ENCODE data around the gene RAP1GAP2.
"Not testable (repeated sequence)": the region's sequence is repeated elsewhere in the genome, so short reads cannot be mapped to it uniquely, and the experiment has no call there.

The RAP1GAP2 gene

DNA sequence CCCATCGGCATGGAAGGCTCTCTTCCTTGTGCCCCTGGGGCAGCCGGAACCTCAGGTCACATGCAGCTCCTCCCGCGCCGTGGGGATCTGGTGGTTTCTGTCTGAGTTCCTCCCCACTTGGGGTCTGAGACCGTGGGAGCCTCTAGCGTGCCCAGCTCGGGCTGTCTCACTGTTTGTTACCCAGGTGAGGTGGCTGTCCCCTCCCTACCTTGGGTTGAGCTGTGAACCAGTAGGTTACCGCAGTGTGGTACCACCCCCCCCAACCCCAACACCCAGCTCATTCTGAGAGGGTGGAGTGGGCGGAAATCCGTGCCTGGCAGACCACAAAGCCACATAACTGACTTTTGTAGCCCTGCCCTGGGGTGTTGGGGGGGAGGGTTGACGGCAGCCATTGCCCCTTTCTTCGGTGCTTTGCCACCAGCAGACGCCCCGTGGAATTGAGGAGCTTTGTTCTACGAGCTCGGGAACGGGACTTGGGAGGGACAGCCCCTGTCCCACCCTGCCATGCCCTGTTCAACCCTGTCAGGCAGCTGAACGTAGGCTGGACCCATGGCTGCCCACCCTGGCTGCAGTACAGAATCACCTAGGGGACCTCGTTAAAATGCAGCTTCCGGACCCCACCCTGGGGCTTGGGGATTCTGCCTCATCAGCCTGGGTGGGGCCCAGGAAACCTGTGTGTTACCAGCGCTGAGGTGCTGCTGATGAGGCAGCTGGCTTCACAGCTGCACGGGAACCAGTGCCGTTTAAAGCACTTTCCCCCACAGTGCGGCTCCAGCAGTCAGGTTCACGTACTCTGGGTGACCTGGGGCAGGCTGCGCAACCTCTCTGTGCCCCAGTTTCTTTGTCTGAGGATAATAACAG is 18.5 kb downstream of the RAP1GAP2 start:
- DNase-seq (ENCODE audit: low read depth, low spot score), result no peak

DNA sequence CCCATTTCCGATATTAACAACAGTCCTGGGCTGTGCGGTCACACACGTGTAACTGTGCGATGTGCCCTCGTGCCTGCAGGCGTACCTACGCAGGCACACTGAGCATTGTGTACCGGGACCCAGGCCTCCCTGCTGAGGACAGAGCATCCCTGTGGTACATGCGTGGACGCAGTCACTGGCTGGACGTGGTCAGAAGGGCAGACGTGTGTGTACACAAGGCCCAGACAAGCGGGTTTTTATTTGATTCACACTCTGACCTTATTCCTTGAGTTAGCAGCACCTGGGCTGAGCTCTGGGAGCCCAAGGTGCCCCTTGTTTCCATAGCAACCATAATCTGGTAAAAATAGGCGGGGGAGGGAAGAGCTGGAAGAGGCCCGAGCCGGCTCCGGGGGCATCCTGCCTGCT is 19.5 kb downstream of the RAP1GAP2 start:
- DNase-seq (ENCODE audit: low read depth, low spot score), result no peak

DNA sequence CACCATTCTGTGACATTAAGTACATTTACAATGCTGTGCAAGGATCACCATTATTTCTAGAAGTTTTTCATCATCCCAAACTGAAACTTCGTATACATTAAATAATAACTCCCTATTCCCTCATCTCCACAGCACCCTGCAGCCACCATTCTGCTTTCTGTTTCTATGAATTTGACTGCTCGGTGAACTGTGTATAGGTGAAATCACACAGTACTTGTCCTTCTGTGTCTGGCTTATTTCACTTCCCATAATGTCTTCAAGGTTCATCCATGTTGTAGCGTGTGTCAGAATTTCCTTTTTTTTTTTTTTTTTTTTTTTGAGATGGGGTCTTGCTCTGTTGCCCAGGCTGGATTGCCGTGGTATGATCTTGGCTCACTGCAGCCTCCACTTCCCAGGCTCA is 20.4 kb downstream of the RAP1GAP2 start:
- DNase-seq (ENCODE audit: low read depth, low spot score), result no peak

DNA sequence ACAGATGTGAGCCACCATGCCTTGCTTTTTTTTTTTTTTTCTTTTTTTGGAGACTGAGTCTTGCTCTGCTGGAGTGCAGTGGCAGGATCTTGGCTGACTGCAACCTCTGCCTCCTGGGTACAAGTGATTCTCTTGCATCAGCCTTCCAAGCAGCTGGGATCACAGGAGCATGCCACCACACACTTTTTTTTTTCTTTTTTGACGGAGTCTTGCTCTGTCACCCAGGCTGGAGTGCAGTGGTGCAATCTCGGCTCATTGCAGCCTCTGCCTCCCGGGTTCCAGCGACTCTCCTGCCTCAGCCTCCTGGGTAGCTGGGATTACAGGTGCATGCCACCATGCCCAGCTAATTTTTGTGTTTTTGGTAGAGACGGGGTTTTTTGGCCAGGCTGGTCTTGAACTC is 23.1 kb downstream of the RAP1GAP2 start:
- not testable (repeated sequence) for DNase-seq (ENCODE audit: low read depth, low spot score)

DNA sequence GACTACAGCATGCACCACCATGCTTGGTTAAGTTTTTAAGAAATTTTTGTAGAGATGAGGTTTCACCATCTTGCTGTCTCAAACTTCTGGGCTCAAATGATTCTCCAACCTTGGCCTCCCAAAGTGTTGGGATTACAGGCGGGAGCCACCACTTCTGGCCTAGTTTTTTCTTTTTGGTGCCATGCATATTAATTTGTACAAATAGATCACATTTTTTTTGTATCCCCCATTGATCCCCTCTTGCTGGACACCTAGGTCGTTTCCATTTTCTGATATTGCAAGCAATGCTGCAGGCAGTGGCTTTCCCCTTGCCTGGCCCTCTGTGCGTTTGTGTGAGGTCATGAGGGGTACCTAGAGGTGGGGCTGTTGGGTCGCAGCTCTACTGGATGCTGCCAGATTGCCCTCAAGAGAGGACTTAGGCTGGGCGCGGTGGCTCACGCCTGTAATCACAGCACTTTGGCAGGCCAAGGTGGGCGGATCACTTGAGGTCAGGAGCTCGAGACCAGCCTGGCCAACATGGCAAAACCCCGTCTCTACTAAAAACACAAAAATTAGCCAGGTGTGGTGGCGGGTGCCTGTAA is 23.8 kb downstream of the RAP1GAP2 start:
- no peak for DNase-seq (ENCODE audit: low read depth, low spot score)

DNA sequence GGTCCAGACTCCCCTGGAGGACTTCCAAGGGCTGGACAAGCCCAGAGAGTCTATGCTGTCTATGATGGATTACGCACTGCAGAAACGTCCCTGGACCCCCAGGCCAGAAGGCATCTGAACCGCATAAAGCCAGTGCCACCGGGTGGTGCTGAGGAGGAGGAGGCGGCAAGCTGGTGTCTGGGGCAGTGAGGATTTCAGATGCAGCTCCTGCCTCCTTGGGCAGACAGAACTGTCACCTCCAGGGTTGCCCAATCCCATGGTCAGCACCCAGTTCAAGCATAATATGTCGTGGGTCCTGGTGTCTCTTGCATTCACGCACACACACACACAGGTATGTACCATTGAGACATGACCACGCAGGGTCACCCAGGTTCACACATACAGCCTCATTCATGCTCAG is 25.6 kb downstream of the RAP1GAP2 start:
- DNase-seq (ENCODE audit: low read depth, low spot score), result no peak

DNA sequence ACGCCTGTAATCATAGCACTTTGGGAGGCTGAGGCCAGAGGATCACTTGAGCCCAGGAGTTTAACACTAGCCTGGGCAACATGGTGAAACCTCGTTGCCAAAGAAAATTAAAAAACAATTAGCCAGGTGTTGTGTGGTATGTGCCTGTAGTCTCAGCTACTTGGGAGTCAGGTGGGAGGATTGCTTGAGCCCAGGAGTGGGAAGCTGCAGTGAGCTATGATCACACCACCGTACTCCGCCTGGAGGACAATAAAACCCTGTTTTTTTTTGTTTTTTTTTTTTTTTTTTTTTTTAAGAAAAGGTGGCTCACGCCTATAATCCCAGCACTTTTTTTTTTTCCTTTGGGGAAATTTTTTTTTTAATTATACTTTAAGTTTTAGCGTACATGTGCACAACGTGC is 26.1 kb downstream of the RAP1GAP2 start:
- no peak for DNase-seq (ENCODE audit: low read depth, low spot score)

DNA sequence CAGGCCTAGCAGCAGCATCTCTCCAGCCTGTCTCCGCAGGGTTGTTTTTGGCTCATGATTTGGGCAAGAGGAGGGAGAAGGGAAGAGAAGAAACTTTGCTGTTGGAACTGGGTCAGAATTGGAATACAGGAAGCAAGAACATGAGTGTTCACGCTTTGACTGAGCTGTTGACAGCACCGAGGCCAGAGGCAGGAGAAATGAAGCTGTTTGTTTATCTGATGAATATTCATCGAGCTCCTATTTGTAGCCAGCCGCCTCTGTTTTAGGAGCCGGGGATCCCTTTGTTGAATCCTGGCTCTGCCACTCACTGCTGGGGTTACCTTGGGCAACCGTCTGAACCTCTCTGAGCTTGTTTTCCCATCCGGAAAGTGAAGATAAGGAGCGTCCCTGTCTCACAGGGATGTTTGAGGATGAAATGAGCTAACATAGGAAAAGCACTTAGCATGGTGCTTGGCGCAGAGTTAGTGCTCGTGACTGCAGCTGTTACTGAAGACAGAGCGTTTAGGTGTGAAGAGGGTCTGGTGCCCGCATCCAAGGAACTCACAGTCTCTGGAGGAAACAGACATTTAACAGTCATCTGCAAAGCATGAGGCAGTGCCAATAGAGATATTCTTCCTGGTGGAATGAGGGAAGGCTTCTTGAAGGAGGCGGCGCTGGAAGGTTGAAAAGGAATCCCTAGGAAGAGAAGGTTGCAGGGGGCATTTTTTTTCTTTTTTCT is 29.2 kb downstream of the RAP1GAP2 start:
- no peak for DNase-seq (ENCODE audit: low read depth, low spot score)

DNA sequence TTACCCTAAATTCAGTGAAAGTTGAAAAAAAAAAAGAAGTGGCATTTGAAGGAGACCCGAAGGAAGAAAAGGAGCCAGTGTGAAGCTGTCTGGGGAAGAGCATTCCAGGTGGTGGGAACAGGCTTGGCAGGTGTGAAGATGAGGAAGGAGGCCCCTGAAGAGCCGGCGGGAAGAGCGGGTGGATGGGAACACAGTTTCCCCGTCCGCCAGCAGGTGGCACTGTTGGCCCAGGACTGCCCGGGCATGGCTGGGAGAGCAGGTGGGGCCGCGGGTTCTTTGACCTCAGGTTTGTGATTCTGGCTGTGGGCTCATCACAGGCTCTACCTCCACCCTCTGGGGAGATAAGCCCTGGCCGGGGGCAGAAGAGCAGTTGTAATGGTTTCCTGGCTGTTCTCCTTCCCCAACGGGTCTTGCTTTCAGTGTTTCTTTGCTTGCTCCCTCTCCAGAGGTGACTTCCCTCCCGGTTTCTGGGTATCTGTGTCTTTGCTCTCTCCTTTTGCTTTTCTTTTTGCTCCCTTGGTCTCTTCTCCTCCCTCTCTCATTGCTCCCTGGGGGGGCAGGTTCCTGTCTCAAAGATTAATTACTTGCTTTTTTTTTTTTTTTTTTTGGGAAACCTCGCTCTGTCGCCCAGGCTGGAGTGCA is 32.3 kb downstream of the RAP1GAP2 start:
- peak; percentile 97 for DNase-seq (ENCODE audit: low read depth, low spot score)

DNA sequence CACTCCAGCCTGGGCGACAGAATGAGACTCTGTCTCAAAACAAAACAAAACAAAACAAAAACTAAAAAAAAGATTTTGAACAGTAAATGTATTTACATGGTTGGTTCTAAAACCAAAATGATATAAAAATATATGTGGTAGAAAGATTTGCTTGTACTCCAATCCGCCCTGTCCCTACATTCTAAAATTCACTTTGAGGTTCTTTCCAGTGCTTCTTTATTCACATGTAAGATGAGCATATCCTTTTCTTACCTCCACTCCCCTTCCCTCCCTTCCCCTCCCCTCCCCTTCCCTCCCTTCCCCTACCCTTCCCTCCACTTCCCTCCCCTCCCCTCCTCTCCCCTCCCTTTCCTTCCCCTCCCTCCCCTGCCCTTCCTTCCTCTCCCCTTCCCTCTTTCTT is 34.4 kb downstream of the RAP1GAP2 start:
- no peak for DNase-seq (ENCODE audit: low read depth, low spot score)

DNA sequence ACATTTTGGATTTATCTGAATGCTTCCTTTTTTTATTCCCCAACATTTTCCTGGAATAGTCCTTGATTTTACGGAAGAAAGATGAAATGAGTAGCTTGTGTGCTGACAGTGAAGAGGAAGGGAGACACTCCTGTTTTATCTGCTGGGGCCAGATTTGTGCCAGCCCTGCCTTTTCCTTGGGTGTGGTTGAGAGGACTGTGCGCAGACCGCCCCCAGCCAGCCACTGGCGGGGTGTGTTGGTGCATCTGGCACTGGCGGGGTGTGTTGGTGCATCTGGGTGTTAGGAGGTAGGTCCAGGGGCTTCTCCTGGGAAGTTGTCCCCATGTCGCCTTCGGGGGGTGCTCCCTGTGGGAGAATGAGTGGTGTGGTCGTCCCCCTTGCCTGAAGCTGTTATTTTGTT is 39.5 kb downstream of the RAP1GAP2 start:
- no peak for DNase-seq (ENCODE audit: low read depth, low spot score)

DNA sequence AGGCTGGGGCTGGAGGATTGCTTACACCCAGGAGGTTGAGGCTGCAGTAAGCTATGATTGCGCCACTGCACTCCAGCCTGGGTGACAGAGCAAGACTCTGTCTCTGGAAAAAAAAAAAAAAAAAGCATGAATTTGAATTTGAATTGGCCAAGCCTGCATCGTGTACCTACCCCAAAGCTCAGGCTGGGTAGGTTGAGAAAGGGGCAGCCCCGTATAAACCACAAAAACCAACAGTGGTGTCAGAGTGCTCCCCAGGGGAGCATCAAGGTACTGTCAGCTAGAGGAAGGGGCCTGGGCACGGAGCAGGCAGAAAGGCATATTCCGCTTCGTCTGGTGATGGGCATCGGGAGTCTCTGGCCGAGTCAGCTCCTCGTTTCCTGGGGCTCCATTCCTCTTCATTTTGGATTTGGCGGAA is 40.9 kb downstream of the RAP1GAP2 start:
- no peak for DNase-seq (ENCODE audit: low read depth, low spot score)

DNA sequence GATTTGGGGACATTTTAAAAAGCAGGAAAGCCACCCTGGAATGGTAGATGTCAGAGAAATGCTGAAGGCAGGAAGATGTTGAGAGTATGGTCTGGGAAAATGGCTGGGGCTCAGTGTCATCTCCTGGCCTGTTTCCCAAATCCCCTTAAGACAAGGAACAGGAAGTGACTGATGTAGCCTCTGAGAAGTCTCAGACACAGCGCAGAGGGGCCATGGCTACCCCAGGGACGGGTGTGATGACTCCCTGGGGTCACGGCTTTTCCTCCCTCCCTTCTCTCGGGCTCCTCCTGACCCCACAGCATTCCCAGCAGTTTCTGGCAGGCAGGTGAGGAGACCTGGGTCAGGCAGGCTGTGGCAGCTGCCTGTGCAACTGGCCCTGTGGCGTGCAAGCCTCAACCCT is 45.4 kb downstream of the RAP1GAP2 start:
- DNase-seq (ENCODE audit: low read depth, low spot score), result no peak

DNA sequence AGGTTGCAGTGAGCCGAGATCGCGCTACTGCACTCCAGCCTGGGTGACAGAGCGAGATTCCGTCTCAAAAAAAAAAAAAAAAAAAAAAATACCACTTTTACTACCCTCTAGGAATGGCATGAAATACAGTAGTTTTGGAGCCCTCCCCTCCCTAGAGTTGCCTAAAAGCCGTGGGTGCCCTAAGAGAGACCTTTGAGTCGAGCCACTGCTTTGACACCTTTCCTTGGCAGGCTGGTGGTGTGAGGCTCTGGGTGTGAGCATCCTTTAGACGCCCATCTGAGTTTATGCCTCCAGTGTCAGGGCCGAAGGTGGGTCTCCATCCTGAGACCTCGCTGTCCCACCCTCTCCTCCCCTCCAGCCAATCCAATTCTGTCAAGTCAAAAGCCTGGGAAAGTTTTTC is 46.2 kb downstream of the RAP1GAP2 start:
- no peak for DNase-seq (ENCODE audit: low read depth, low spot score)

DNA sequence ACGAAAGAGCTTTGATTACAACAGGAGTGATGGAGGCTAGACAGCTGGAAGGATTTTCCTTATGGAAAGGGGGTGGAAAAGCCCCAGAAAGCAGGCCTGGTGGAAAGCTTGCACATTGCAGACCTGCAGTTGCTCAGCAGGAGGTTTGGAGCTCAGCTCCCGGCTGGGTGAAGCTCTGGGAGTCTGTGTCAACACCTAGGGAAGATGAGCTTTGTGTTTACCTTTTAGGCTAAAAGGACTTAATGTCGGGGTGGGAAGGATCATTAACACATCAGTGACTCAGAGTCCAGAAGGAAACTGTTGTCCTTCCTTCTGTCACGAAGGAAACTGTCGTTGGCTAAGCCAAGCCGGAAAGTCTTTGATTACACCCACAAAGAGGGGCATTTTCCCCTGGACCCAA is 48.2 kb downstream of the RAP1GAP2 start:
- peak; percentile 80 for DNase-seq (ENCODE audit: low read depth, low spot score)

DNA sequence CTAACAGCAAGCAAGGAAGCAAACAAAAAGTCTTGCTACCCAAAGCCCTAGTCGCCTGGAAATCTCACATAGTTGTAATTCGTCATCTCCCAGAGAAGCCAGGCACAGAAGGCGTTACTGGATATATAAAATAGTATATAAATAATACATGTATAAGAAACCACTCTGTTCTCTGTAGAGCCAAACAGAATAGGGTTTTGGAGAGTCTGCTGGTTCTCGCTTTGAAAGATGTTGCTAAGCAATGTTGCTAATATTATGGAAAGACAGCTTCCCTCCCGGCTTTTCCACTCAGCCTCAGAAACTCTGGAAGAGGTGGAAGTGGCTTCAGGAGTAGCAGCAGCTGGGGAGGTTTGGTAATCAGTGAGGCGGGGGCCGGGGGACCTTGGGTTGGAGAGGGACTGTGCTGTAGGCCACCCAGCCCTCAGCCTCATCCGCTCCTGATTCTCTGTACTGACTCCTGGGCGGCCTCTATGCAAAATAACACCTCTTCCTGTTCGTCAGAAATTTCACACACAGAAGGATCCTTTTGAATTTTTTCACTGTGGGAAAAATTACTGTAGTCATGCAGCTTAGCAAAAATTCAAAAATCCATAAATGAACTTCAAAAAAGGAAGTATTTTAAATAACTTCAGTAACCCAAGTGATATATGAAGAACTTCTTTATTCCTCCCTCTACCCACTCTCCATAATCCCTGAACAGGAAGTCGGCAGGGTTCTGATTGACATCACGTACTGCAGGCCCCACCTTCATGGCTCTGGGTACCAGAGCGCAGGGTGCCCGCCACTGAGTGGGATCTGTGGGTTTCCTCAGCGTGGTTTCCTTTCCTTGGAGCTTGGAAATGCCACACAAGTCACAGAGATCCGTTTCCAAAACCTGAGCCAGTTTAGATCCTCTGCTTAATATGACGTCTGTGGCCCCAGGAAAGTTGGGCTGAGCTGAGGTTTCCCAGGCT is 51.4 kb downstream of the RAP1GAP2 start:
- DNase-seq (ENCODE audit: low read depth, low spot score), result no peak

DNA sequence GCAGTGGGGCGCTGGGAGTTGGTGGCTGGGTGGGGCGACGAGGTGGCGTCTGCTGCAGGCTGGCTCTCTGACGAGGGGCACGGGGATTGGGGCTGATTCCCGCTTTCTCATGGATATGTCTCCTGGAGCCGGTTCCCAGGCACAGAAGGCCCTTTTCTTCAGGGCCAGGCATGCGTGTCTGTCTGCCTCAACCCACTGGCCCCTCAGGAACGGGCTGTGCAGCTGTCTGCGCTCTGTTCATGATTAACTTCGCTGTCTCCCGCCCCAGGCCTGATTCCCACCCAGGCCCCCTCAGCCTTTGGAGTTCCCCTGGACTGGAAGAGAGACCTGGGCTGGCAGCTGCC is 53.1 kb downstream of the RAP1GAP2 start:
- no peak for DNase-seq (ENCODE audit: low read depth, low spot score)

DNA sequence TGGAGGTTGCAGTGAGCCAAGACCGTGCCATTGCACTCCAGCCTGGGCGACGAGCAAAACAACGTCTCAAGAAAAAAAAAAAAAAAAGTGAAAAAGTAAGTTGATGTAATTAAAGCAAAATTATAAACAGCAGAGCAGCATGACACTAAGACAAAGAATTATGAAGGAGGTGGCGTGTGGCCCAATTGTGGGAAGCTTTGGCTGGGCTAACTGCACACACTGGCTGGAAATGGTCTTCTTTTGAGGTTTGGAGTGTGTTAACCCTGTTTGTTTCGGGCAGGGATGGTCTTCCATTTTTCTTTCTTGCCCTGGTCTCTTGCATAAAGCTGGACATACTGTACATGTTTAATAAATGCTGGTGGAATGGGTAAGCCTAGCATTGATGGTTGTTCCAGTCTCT is 54.8 kb downstream of the RAP1GAP2 start:
- DNase-seq (ENCODE audit: low read depth, low spot score), result no peak

DNA sequence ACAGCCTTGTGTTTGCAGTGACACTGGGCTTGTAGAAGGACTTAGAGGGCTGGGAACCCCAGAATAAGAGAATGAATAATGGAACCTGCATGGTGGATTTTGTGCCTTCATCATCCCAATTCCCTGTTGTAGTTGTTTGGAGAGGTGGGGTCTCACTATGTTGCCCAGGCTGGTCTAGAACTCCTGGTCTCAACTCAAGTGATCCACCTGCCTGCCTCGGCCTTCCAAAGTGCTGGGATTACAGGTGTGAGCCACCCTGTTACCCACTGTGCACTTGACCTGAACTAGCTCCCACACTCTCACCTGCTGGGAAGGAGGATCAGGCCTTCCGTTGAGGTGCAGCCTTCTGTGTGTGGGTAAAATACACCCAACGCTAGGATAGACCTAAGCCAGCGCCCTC is 55.4 kb downstream of the RAP1GAP2 start:
- DNase-seq (ENCODE audit: low read depth, low spot score), result no peak

DNA sequence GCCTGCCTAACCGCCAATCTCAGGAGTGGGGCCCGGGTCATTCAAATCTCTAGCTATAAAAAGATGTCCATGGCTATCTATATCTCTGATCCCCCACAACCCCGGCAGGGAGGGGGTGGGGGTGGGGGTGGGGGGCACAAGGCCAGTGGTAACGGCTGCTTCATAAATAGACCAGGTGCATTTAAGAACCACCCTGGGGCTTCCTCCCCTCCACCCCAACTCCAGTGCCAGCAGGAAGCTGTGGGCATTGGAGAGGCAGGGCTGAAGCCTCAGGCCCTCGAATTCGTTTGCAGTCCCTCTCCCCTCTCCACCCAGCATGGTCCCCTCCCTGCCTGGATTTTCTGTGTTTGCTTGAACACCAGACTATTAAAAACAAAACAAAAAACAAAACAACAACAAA is 56.0 kb downstream of the RAP1GAP2 start:
- DNase-seq (ENCODE audit: low read depth, low spot score), result no peak

DNA sequence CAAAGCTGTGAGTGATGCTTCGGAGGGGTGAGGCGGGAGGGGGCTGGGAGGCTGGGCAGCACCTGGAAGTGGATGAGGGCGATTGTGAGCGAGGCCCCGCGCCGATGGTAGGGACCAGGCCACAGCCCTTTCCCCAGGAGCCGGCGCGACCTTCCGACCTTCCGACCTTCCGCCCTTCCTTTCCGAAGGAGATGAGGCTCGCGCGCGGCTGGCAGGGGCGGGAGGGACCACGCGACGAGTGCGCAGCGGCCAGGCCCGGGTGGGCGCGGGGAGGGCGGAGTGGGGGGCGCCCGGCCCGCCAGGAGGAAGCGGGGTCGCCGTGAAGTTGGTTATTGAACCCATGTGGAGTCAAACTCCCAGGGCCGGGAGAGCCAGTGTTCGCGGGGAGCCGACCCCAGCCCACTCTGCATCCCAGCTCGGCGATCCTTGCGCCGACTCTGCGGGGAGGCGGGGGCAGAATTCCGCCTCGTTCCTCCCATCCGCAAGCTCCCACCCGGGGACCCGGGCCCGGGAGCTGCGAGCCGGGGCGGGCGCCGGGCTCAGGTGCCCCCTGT is 56.6 kb downstream of the RAP1GAP2 start:
- DNase-seq (ENCODE audit: low read depth, low spot score), result no peak

Data from ELF-1 (cell line).